IMR-90 (cell line): ENCODE data around the gene UBL4A. TPM values are rescaled to one million over a fixed set of nuclear protein-coding genes. Genes with fewer than 3 reads are reported as not detected.

Experiments used
- ATAC-seq: fragments of 200-7000 bp; cut with Tn5 transposase; 2 replicates; pipeline ENCODE4 v1.9.1; 2020; ENCODE audit warnings: low read depth, mild to moderate bottlenecking, moderate library complexity
- BruUV-seq: library from RNA; stranded (reverse); fragments of 400-500 nt; replicated peaks from 2 replicates; lab custom pipeline; 2021; lab: Mats Ljungman, UMichigan
- CTCF ChIA-PET: fragments of 300-600 bp; formaldehyde crosslinking; extraction: SDS; loops from one replicate; lab custom pipeline; 2021; ENCODE audit warnings: antibody characterized with exemption; lab: Yijun Ruan, JAX
- POLR2A ChIA-PET: fragments of 300-600 bp; sonication (Branson Sonifier 250); formaldehyde crosslinking; loops from one replicate; lab custom pipeline; 2022; ENCODE audit warnings: antibody characterized with exemption; ENCODE audit not compliant: unreplicated experiment; lab: Charles Lee
- DNase-seq: peaks from one replicate; pipeline ENCODE4 v3.0.0; 2013
- H2AFZ ChIP-seq: replicated peaks from 2 replicates; pipeline ENCODE3; 2013; ENCODE audit warnings: low read length, mild to moderate bottlenecking; ENCODE audit not compliant: poor library complexity
- H2AK5ac ChIP-seq: 2 replicates; pipeline ENCODE4 v1.6.1; 2013; ENCODE audit warnings: low read depth, low read length, inconsistent platforms
- H2AK9ac ChIP-seq: replicated peaks from 2 replicates; pipeline ENCODE3; 2013; ENCODE audit warnings: mild to moderate bottlenecking, low read depth, low read length, moderate library complexity; ENCODE audit not compliant: poor library complexity
- H2BK120ac ChIP-seq: 2 replicates; pipeline ENCODE4 v1.6.1; 2013; ENCODE audit warnings: low read depth, low read length, inconsistent platforms
- H2BK15ac ChIP-seq: 3 replicates; pipeline ENCODE4 v1.6.1; 2013; ENCODE audit warnings: low read depth, low read length, inconsistent platforms
- H2BK20ac ChIP-seq: 2 replicates; pipeline ENCODE4 v1.6.1; 2013; ENCODE audit warnings: low read depth, mild to moderate bottlenecking, inconsistent platforms, low read length, moderate library complexity
- H2BK5ac ChIP-seq: 2 replicates; pipeline ENCODE4 v1.6.1; 2013; ENCODE audit warnings: mild to moderate bottlenecking, low read depth, low read length, inconsistent platforms; ENCODE audit not compliant: poor library complexity, severe bottlenecking
- H3K14ac ChIP-seq: replicated peaks from 2 replicates; pipeline ENCODE4 v1.6.1; 2013; ENCODE audit warnings: low read depth, low read length, inconsistent platforms
- H3K18ac ChIP-seq: 2 replicates; pipeline ENCODE4 v1.6.1; 2013; ENCODE audit warnings: low read depth, low read length, control low read depth
- H3K23ac ChIP-seq: 2 replicates; pipeline ENCODE4 v1.6.1; 2013; ENCODE audit warnings: low read depth, low read length, inconsistent platforms
- H3K27ac ChIP-seq: 2 replicates; pipeline ENCODE4 v1.5.1; 2013; ENCODE audit warnings: mild to moderate bottlenecking, control low read depth, low read length; ENCODE audit not compliant: insufficient read depth
- H3K27me3 ChIP-seq: 2 replicates; pipeline ENCODE4 v1.6.1; 2013; ENCODE audit warnings: low read length; ENCODE audit not compliant: control insufficient read depth, insufficient read depth
- H3K36me3 ChIP-seq: 2 replicates; pipeline ENCODE4 v1.6.1; 2013; ENCODE audit warnings: low read length, mixed read lengths; ENCODE audit not compliant: control insufficient read depth, insufficient read depth
- H3K4ac ChIP-seq: 2 replicates; pipeline ENCODE4 v1.6.1; 2013; ENCODE audit warnings: low read depth, low read length, inconsistent platforms
- H3K4me1 ChIP-seq: 2 replicates; pipeline ENCODE4 v1.6.1; 2013; ENCODE audit warnings: low read length, mixed read lengths; ENCODE audit not compliant: control insufficient read depth, insufficient read depth
- H3K4me2 ChIP-seq: 2 replicates; pipeline ENCODE4 v1.6.1; 2013; ENCODE audit warnings: low read depth, mild to moderate bottlenecking, control low read depth, low read length, moderate library complexity
- H3K4me3 ChIP-seq: 2 replicates; pipeline ENCODE4 v1.5.1; 2013; ENCODE audit warnings: low read depth, mild to moderate bottlenecking, control low read depth, low read length, moderate library complexity; ENCODE audit not compliant: insufficient read depth
- H3K56ac ChIP-seq: 2 replicates; pipeline ENCODE4 v1.6.1; 2013; ENCODE audit warnings: low read length, inconsistent platforms; ENCODE audit not compliant: insufficient read depth; ENCODE audit errors: extremely low read depth
- H3K79me1 ChIP-seq, 2 experiments: 2 replicates each; pipeline ENCODE4 v1.6.1; 2013; ENCODE audit warnings: low read length in 2 of 2, inconsistent platforms in 1 of 2, low read depth in 1 of 2
- H3K9ac ChIP-seq: 2 replicates; pipeline ENCODE4 v1.6.1; 2013; ENCODE audit warnings: low read depth, low read length, control low read depth
- H3K9me1 ChIP-seq: 2 replicates; pipeline ENCODE4 v1.6.1; 2013; ENCODE audit warnings: low read length, inconsistent platforms; ENCODE audit not compliant: insufficient read depth
- H3K9me3 ChIP-seq: 2 replicates; pipeline ENCODE4 v1.6.1; 2013; ENCODE audit warnings: low read length; ENCODE audit not compliant: control insufficient read depth, insufficient read depth
- H4K20me1 ChIP-seq: 2 replicates; pipeline ENCODE4 v1.6.1; 2013; ENCODE audit warnings: low read length, inconsistent platforms; ENCODE audit not compliant: insufficient read depth
- H4K5ac ChIP-seq: 2 replicates; pipeline ENCODE4 v1.6.1; 2013; ENCODE audit warnings: mild to moderate bottlenecking, low read depth, low read length, control low read depth
- H4K8ac ChIP-seq, 2 experiments: 2 replicates each; pipeline ENCODE4 v1.6.1; 2013; ENCODE audit warnings: low read depth in 2 of 2, low read length in 2 of 2, control low read depth in 1 of 2, inconsistent platforms in 1 of 2
- H4K91ac ChIP-seq: 2 replicates; pipeline ENCODE4 v1.6.1; 2013; ENCODE audit warnings: low read depth, low read length, inconsistent platforms; ENCODE audit not compliant: insufficient read depth
- BHLHE40 ChIP-seq: fragments of 150-350 bp; IDR thresholded peaks from 2 replicates; pipeline ENCODE4 v1.6.1; 2016; ENCODE audit warnings: mild to moderate bottlenecking, low read depth, low read length
- CHD1 ChIP-seq: IDR thresholded peaks from 2 replicates; pipeline ENCODE4 v1.6.1; 2012; ENCODE audit warnings: low read depth, low read length, improper control_type of control experiment
- FOS ChIP-seq: fragments of 150-350 bp; IDR thresholded peaks from 2 replicates; pipeline ENCODE4 v1.6.1; 2016; ENCODE audit warnings: low read depth, low read length
- MAFK ChIP-seq: IDR thresholded peaks from 2 replicates; pipeline ENCODE4 v1.6.1; 2012; ENCODE audit warnings: low read depth, low read length, improper control_type of control experiment
- NFE2L2 ChIP-seq: fragments of 150-350 bp; IDR thresholded peaks from 2 replicates; pipeline ENCODE4 v1.6.1; 2016; ENCODE audit warnings: low read depth, mild to moderate bottlenecking, low read length
- POLR2A ChIP-seq: IDR thresholded peaks from 2 replicates; pipeline ENCODE4 v1.6.1; 2012; ENCODE audit warnings: mild to moderate bottlenecking, low read depth, low read length
- RAD21 ChIP-seq: IDR thresholded peaks from 2 replicates; pipeline ENCODE4 v1.6.1; 2012; ENCODE audit warnings: low read length, improper control_type of control experiment
- USF2 ChIP-seq: fragments of 150-350 bp; IDR thresholded peaks from 2 replicates; pipeline ENCODE4 v1.6.1; 2017; ENCODE audit warnings: mild to moderate bottlenecking, antibody characterized with exemption, low read length, low read depth
- WGBS, 2 experiments: methylation state at CpG; one replicate each; pipeline versions ENCODE4 v1.1.5 to v1.1.7; 2013; ENCODE audit warnings: missing lambda C conversion rate in 2 of 2; ENCODE audit not compliant: insufficient read length in 1 of 2; ENCODE audit errors: extremely low coverage in 2 of 2; 5-methylcytosine and 5-hydroxymethylcytosine counted together
- dilution Hi-C: fragments of 300-500 bp; cut with HindIII; formaldehyde crosslinking; loops from one replicate; pipeline ENCODE4 v1.14.3; 2018; ENCODE audit warnings: low sequenced_read_pairs; ENCODE audit not compliant: unreplicated experiment
- in situ Hi-C: fragments of 300-500 bp; cut with MboI; formaldehyde crosslinking; loops from 3 replicates; pipeline ENCODE4 v1.14.3; 2019; ENCODE audit warnings: low sequenced_read_pairs, inconsistent platforms, mixed read lengths
- intact Hi-C: fragments of 100-400 bp; cut with micrococcal nuclease; formaldehyde crosslinking; loops from 2 replicates; pipeline ENCODE4 v1.10.0; 2022
- polyA plus RNA-seq, 3 experiments: library from polyadenylated mRNA; depleted of rRNA; stranded (reverse); fragments of >200 nt; gene quantifications; 2 replicates each; pipeline ENCODE4 v1.2.3, GENCODE V29; 2012; ENCODE audit warnings: low replicate concordance in 1 of 3
- total RNA-seq: library from RNA; depleted of rRNA; stranded (reverse); fragments of >200 nt; gene quantifications from 2 replicates; pipeline ENCODE4 v1.2.3, GENCODE V29; 2012
- TF ChIP-seq, protein P1 (sequence below): fragments of 150-350 bp; IDR thresholded peaks from 2 replicates; pipeline ENCODE4 v1.6.1; 2016; ENCODE audit warnings: low read depth, mild to moderate bottlenecking, low read length, moderate library complexity, borderline replicate concordance

UBL4A gene
- total and polyA plus RNA-seq, 2 of the 4 experiments (the other 2 are of a cell fraction): 24.6 to 28.3 TPM

DNA sequence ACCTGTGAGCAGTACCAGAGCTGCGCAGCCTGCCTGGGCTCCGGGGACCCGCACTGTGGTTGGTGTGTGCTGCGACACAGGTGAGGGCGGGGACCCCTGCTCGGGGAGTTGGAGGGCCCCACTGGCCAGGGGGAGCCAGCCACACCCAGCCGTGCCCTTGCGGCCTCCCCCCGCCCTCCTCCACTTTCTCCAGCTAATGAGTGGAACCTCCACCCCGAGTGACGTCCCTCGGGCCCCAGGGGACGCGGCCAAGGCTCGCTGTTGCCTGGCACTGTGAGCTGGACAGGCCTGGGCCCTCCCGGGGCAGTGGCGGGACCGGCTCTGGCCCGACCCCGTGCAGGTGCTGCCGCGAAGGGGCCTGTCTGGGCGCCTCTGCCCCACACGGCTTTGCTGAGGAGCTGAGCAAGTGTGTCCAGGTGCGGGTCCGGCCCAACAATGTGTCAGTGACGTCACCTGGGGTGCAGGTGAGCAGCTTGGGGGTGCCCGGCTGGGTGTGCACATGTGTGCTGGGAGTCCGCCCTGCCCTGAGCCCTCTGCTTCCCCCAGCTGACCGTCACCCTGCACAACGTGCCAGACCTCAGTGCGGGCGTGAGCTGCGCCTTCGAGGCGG is 22.7 kb downstream of the UBL4A start:
- POLR2A ChIA-PET: interaction anchor here (0.6 kb wide), 1 partner anchor 24 kb away, joined by 5 read pairs; no protein-coding TSS in a partner anchor
- Histone ChIP-seq H3K27me3 (no peaks in the 10 kb centered on the region), H4K5ac (no peak overlapping the region), H3K9me3 (no peaks in the 10 kb centered on the region; the same call in 1 of the 2 replicates), H3K9ac (no peak overlapping the region), H3K36me3 (peaks cover 72% of the 10 kb centered on the region), H3K23ac (no peak overlapping the region), H3K14ac (no peak overlapping the region), H4K8ac (no peak overlapping the region), H2AK5ac (no peak overlapping the region), H2BK20ac (no peak overlapping the region), H2BK15ac (no peak overlapping the region), H3K4me3 (no peak overlapping the region), H3K4ac (no peak overlapping the region), H4K20me1 (peaks cover 39% of the 10 kb centered on the region), H3K9me1 (no peaks in the 10 kb centered on the region), H3K18ac (no peak overlapping the region), H3K27ac (no peak overlapping the region), H2AK9ac (no peak overlapping the region), H3K4me2 (no peak overlapping the region), H2BK5ac (no peak overlapping the region), H2AFZ (no peak overlapping the region), H3K56ac (no peak overlapping the region), H2BK120ac (no peak overlapping the region), H4K91ac (no peak overlapping the region), H3K79me1 (peaks cover 0 to 16% of the 10 kb centered on the region in 2 experiments; a peak in 3 of 4 replicates), H3K4me1 (peaks cover 4% of the 10 kb centered on the region; the same call in 1 of the 2 replicates)
- no peak for ATAC-seq
- BruUV-seq: no TSS peak
- dilution Hi-C loops: no loop called here
- intact Hi-C loops: no loop called here
- CTCF ChIA-PET: no interaction called here
- DNase-seq: no peak
- 88% methylated on average over 12 of the region's 36 CpGs; no CpG with 5 or more reads in 1 of the 2 experiments for WGBS, 2 experiments
- TF ChIP-seq USF2 (no peak), CHD1 (no peak), POLR2A (no peak), BHLHE40 (no peak), FOS (no peak), MAFK (no peak), NFE2L2 (no peak), RAD21 (no peak)
- TF ChIP-seq, protein P1, sequence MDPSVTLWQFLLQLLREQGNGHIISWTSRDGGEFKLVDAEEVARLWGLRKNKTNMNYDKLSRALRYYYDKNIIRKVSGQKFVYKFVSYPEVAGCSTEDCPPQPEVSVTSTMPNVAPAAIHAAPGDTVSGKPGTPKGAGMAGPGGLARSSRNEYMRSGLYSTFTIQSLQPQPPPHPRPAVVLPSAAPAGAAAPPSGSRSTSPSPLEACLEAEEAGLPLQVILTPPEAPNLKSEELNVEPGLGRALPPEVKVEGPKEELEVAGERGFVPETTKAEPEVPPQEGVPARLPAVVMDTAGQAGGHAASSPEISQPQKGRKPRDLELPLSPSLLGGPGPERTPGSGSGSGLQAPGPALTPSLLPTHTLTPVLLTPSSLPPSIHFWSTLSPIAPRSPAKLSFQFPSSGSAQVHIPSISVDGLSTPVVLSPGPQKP: no peak
- in situ Hi-C loops: no loop called here
